ENCODE measurements around the gene MEGF9.

- TF ChIP-seq CTCF (optimal IDR thresholded peaks at IDR 0.05 in 1 of 3, IDR thresholded peaks at IDR 0.05 in 1 of 3, conservative IDR thresholded peaks at IDR 0.05 in 1 of 3; ENCODE audit: extremely low read depth in 1 of 3, insufficient read depth in 2 of 3, low read length in 3 of 3) (no peak), EZH2 (IDR thresholded peaks at IDR 0.05; ENCODE audit: low read length) (no peak)
Measured at GRCh38 chr9:120570296-120570695, 144.0 kb downstream of the MEGF9 start.

All from keratinocyte (primary cell).